Measurements from ENCODE around the gene NME7. TPM values are rescaled to one million over a fixed set of nuclear protein-coding genes. Genes with fewer than 3 reads are reported as not detected.

The NME7 gene
- total and polyA plus RNA-seq, 2 experiments from 2014 or later: 39.1 to 48.5 TPM

DNA sequence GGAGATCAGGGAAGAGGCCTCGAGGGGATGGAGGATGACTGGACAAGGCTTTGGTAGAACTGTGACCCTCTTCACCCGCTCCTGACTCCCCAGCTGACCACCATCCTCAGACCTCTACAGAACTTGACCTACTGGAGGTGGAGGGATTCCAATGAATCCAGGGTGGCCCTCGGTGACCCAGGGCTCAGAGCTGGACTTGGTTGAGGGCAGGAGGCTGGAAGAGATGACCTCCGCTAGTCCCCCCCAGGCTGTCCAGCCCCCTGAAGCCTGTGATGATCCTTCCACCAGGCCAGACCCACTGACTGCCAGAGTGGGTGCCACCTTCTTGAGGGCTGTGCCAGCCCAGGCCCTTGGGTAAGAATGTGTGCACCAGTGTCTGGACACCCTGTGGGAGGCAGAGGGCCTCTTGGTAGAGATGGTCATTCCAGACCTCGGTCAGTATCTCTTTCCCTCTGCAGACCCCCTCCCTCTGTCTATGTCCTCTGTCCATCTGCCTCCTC, 216.2 kb downstream of the NME7 start (continued):
- TF ChIP-seq, protein P1, sequence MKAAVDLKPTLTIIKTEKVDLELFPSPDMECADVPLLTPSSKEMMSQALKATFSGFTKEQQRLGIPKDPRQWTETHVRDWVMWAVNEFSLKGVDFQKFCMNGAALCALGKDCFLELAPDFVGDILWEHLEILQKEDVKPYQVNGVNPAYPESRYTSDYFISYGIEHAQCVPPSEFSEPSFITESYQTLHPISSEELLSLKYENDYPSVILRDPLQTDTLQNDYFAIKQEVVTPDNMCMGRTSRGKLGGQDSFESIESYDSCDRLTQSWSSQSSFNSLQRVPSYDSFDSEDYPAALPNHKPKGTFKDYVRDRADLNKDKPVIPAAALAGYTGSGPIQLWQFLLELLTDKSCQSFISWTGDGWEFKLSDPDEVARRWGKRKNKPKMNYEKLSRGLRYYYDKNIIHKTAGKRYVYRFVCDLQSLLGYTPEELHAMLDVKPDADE (IDR thresholded peaks at IDR 0.05): no peak
- TF ChIP-seq ZNF114 (CRISPR knock-in tag; IDR thresholded peaks at IDR 0.05) (no peak), POLR2AphosphoS5 (IDR thresholded peaks at IDR 0.05; ENCODE audit: low read depth) (no peak), EZH2 (IDR thresholded peaks at IDR 0.05; ENCODE audit: low read depth, unreplicated experiment) (no peak), CREB1 (CRISPR knock-in tag; IDR thresholded peaks at IDR 0.05; ENCODE audit: low read depth) (no peak), EZH2phosphoT487 (IDR thresholded peaks at IDR 0.05; ENCODE audit: unreplicated experiment) (no peak), ZNF331 (CRISPR knock-in tag; IDR thresholded peaks at IDR 0.05; ENCODE audit: low read depth) (no peak)
- TF ChIP-seq, protein P2, sequence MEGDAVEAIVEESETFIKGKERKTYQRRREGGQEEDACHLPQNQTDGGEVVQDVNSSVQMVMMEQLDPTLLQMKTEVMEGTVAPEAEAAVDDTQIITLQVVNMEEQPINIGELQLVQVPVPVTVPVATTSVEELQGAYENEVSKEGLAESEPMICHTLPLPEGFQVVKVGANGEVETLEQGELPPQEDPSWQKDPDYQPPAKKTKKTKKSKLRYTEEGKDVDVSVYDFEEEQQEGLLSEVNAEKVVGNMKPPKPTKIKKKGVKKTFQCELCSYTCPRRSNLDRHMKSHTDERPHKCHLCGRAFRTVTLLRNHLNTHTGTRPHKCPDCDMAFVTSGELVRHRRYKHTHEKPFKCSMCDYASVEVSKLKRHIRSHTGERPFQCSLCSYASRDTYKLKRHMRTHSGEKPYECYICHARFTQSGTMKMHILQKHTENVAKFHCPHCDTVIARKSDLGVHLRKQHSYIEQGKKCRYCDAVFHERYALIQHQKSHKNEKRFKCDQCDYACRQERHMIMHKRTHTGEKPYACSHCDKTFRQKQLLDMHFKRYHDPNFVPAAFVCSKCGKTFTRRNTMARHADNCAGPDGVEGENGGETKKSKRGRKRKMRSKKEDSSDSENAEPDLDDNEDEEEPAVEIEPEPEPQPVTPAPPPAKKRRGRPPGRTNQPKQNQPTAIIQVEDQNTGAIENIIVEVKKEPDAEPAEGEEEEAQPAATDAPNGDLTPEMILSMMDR (conservative IDR thresholded peaks at IDR 0.05; ENCODE audit: low read depth in 2 of 2): no peak
- TF ChIP-seq, protein P3, sequence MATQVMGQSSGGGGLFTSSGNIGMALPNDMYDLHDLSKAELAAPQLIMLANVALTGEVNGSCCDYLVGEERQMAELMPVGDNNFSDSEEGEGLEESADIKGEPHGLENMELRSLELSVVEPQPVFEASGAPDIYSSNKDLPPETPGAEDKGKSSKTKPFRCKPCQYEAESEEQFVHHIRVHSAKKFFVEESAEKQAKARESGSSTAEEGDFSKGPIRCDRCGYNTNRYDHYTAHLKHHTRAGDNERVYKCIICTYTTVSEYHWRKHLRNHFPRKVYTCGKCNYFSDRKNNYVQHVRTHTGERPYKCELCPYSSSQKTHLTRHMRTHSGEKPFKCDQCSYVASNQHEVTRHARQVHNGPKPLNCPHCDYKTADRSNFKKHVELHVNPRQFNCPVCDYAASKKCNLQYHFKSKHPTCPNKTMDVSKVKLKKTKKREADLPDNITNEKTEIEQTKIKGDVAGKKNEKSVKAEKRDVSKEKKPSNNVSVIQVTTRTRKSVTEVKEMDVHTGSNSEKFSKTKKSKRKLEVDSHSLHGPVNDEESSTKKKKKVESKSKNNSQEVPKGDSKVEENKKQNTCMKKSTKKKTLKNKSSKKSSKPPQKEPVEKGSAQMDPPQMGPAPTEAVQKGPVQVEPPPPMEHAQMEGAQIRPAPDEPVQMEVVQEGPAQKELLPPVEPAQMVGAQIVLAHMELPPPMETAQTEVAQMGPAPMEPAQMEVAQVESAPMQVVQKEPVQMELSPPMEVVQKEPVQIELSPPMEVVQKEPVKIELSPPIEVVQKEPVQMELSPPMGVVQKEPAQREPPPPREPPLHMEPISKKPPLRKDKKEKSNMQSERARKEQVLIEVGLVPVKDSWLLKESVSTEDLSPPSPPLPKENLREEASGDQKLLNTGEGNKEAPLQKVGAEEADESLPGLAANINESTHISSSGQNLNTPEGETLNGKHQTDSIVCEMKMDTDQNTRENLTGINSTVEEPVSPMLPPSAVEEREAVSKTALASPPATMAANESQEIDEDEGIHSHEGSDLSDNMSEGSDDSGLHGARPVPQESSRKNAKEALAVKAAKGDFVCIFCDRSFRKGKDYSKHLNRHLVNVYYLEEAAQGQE (IDR thresholded peaks at IDR 0.05; ENCODE audit: unreplicated experiment): no peak

DNA sequence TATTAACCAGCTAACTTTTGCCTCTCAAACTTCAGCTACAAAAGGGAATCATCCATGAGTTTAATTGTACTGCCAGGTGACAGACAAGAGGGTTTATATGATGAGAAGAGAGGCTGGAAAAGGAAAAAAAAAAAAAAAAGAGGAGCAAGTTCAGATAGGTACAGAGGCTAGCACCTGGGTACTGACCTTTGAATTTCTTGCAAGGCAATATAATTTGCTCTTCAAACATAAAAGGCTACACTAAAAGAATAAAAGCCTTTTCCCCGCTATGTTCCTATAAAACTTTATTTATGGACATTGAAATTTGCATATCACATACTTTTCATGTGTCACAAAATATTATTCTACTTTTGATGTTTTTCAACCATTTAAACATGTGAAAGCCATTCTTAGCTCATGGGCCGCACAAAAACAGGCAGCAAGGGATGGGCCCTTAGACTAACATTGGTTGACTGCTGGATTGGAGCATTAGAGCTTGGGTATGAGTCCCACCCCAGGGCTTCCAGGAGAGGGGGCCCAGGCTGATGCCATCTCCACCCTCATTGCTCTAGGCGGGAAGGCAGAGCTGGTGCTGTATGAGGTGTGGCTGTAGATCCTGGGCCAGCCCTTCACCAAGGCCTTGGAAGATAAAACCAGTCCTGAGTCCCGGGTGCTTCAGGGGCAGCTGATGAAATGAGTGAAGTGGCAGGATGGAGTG, 216.8 kb downstream of the NME7 start:
- Histone ChIP-seq H3K4me1 (ENCODE audit: insufficient read depth) (no peaks in the 10 kb centered on the region), H3K4me2 (no peak overlapping the region), H3K27me3 (ENCODE audit: insufficient read depth) (no peaks in the 10 kb centered on the region), H3K36me3 (ENCODE audit: insufficient read depth) (no peaks in the 10 kb centered on the region), H3K79me2 (replicated peaks; ENCODE audit: insufficient read depth) (no peaks in the 10 kb centered on the region), H3K4me3 (no peak overlapping the region), H3K27ac (ENCODE audit: low read depth) (no peak overlapping the region), H3K9me2 (ENCODE audit: insufficient read depth) (no peaks in the 10 kb centered on the region; the same call in 1 of the 2 replicates), H3F3A (replicated peaks; ENCODE audit: low read depth) (no peaks in the 10 kb centered on the region), H4K20me1 (replicated peaks; ENCODE audit: insufficient read depth) (no peaks in the 10 kb centered on the region), H2AFZ (no peak overlapping the region)
- no peak overlapping the region for H3K4me3 Mint-ChIP-seq
- H3K9me3 Mint-ChIP-seq: no peaks in the 10 kb centered on the region
- H3K27me3 Mint-ChIP-seq (ENCODE audit: insufficient read depth, low read depth, poor library complexity): no peaks in the 10 kb centered on the region
- no peak for ATAC-seq
- no peaks in the 10 kb centered on the region for H3K36me3 Mint-ChIP-seq (ENCODE audit: low read depth)
- peaks cover 2% of the 10 kb centered on the region; the same call in 1 of the 3 replicates for H3K4me1 Mint-ChIP-seq
- no peak overlapping the region; the same call in 1 of the 2 replicates for H3K27ac Mint-ChIP-seq
- no peak for DNase-seq (ENCODE audit: low spot score)
- TF ChIP-seq NANOG (IDR thresholded peaks at IDR 0.05; ENCODE audit: borderline replicate concordance): no peak
- TF ChIP-seq, protein P1 (IDR thresholded peaks at IDR 0.05): no peak
